Activated B cell treated with CpG ODN at 0.5 μM for 24 hours (primary cell): ENCODE measurements around the gene HOXC12. TPM values are rescaled to one million over a fixed set of nuclear protein-coding genes. Genes with fewer than 3 reads are reported as not detected.
A peak's percentile ranks its signal among the peaks of the same experiment; 100 is the strongest.

Source experiments
- ATAC-seq: fragments of 200-7000 bp; cut with Tn5 transposase; one replicate; pipeline ENCODE4 v1.10.0; 2021; ENCODE audit warnings: low read depth, mild to moderate bottlenecking, moderate library complexity
- CTCF ChIA-PET: fragments of 350-600 bp; sonication (Branson Sonifier 250); formaldehyde crosslinking; loops from one replicate; lab custom pipeline; 2021; ENCODE audit warnings: antibody characterized with exemption; lab: Charles Lee
- POLR2A ChIA-PET: fragments of 350-600 bp; sonication (Branson Sonifier 250); formaldehyde crosslinking; loops from one replicate; lab custom pipeline; 2021; ENCODE audit warnings: antibody characterized with exemption; lab: Charles Lee
- DNase-seq: peaks from one replicate; pipeline ENCODE4 v3.0.0; 2022
- H3K27ac Mint-ChIP-seq: one replicate; pipeline ENCODE4 v1.8.0; 2020; ENCODE audit warnings: mixed read lengths
- H3K27me3 Mint-ChIP-seq: one replicate; pipeline ENCODE4 v1.8.0; 2021; ENCODE audit warnings: mixed read lengths
- H3K36me3 Mint-ChIP-seq: one replicate; pipeline ENCODE4 v1.8.0; 2021; ENCODE audit warnings: low read depth, mixed read lengths
- H3K4me1 Mint-ChIP-seq: one replicate; pipeline ENCODE4 v1.8.0; 2021; ENCODE audit warnings: mixed read lengths
- H3K4me3 Mint-ChIP-seq: one replicate; pipeline ENCODE4 v1.8.0; 2020; ENCODE audit warnings: mild to moderate bottlenecking, mixed read lengths
- H3K9me3 Mint-ChIP-seq: one replicate; pipeline ENCODE4 v1.8.0; 2020; ENCODE audit warnings: mixed read lengths
- CTCF ChIP-seq: fragments of 200-600 bp; IDR thresholded peaks from one replicate; pipeline ENCODE4 v1.8.0; 2022; ENCODE audit warnings: antibody characterized with exemption, mild to moderate bottlenecking
- intact Hi-C: fragments of 100-400 bp; cut with micrococcal nuclease; formaldehyde crosslinking; loops from one replicate; pipeline ENCODE4 v1.15.1; 2024
- total RNA-seq: library from RNA; stranded (reverse); gene quantifications from 2 replicates; pipeline ENCODE4 v1.2.3, GENCODE V29; 2022

HOXC12 gene
- total RNA-seq, 1 donor from 2014 or later: not detected

GRCh38 chr12:53961025-53961761 is 6.5 kb downstream of the HOXC12 start:
- peaks cover 80% of the 10 kb centered on the region for H3K27me3 Mint-ChIP-seq
- DNase-seq: no peak
- ATAC-seq: no peak
- H3K27ac Mint-ChIP-seq: no peak overlapping the region
- CTCF ChIA-PET: no interaction called here
- POLR2A ChIA-PET: no interaction called here
- no peak overlapping the region for H3K4me3 Mint-ChIP-seq
- TF ChIP-seq CTCF: no peak
- H3K4me1 Mint-ChIP-seq: peaks cover 26% of the 10 kb centered on the region
- intact Hi-C loops: loop anchor here (2.0 to 10.0 kb wide), 3 partner anchors 14 to 266 kb away; partner anchors contain the start of genes HOTAIR and HOXC5
- peaks cover 9% of the 10 kb centered on the region for H3K9me3 Mint-ChIP-seq
- H3K36me3 Mint-ChIP-seq: no peaks in the 10 kb centered on the region

GRCh38 chr12:53963005-53963404 is 8.3 kb downstream of the HOXC12 start:
- Mint-ChIP-seq H3K27me3 (peaks cover 84% of the 10 kb centered on the region), H3K36me3 (no peaks in the 10 kb centered on the region), H3K4me3 (no peak overlapping the region), H3K27ac (peak overlapping the region; percentile 6), H3K4me1 (peaks cover 24% of the 10 kb centered on the region), H3K9me3 (peaks cover 9% of the 10 kb centered on the region)
- DNase-seq: no peak
- POLR2A ChIA-PET: no interaction called here
- no peak for TF ChIP-seq CTCF
- no peak for ATAC-seq
- CTCF ChIA-PET: no interaction called here
- intact Hi-C loops: loop anchor here (5.0 to 10.0 kb wide), 2 partner anchors 69 to 268 kb away; partner anchors contain the start of gene HOXC5

GRCh38 chr12:53963434-53964314 is 9.0 kb downstream of the HOXC12 start:
- Mint-ChIP-seq H3K36me3 (no peaks in the 10 kb centered on the region), H3K27ac (peak overlapping the region; percentile 59), H3K4me3 (no peak overlapping the region), H3K27me3 (peaks cover 84% of the 10 kb centered on the region), H3K4me1 (peaks cover 24% of the 10 kb centered on the region), H3K9me3 (peaks cover 9% of the 10 kb centered on the region)
- no peak for TF ChIP-seq CTCF
- intact Hi-C loops: loop anchor here (5.0 to 10.0 kb wide), 2 partner anchors 69 to 269 kb away; partner anchors contain the start of gene HOXC5
- no peak for DNase-seq
- ATAC-seq: no peak
- CTCF ChIA-PET: no interaction called here
- POLR2A ChIA-PET: interaction anchor here (0.5 to 0.6 kb wide), 2 partner anchors 234 to 583 kb away, joined by 6 to 15 read pairs; partner anchors contain the start of gene SP1

GRCh38 chr12:53964315-53964713 is 9.6 kb downstream of the HOXC12 start:
- POLR2A ChIA-PET: interaction anchor here (0.5 to 0.6 kb wide), 2 partner anchors 234 to 584 kb away, joined by 6 to 15 read pairs; partner anchors contain the start of gene SP1
- Mint-ChIP-seq H3K27me3 (peaks cover 84% of the 10 kb centered on the region), H3K9me3 (peaks cover 9% of the 10 kb centered on the region), H3K27ac (no peak overlapping the region), H3K36me3 (no peaks in the 10 kb centered on the region), H3K4me1 (peaks cover 24% of the 10 kb centered on the region), H3K4me3 (no peak overlapping the region)
- DNase-seq (no peak), ATAC-seq (no peak)
- CTCF ChIA-PET: no interaction called here
- intact Hi-C loops: loop anchor here (5.0 to 10.0 kb wide), 2 partner anchors 68 to 270 kb away; partner anchors contain the start of gene HOXC5
- no peak for TF ChIP-seq CTCF
